HFFc6 (cell line): Measurements from ENCODE around the gene DPYSL4. TPM values are rescaled to one million over a fixed set of nuclear protein-coding genes. Genes with fewer than 3 reads are reported as not detected.

ENCODE experiments used
- DNase-seq: peaks from one replicate; pipeline ENCODE4 v3.0.0-alpha.2; 2018
- H3K27ac Mint-ChIP-seq: 2 replicates; pipeline ENCODE4 v1.8.0; 2020; ENCODE audit warnings: mild to moderate bottlenecking, mixed read lengths
- H3K27me3 Mint-ChIP-seq: 2 replicates; pipeline ENCODE4 v1.8.0; 2021; ENCODE audit warnings: mild to moderate bottlenecking, moderate library complexity, mixed read lengths; ENCODE audit not compliant: insufficient read depth
- H3K36me3 Mint-ChIP-seq: 2 replicates; pipeline ENCODE4 v1.8.0; 2021; ENCODE audit warnings: low read depth, mixed read lengths
- H3K4me1 Mint-ChIP-seq: 2 replicates; pipeline ENCODE4 v1.8.0; 2020; ENCODE audit warnings: low read depth, mixed read lengths
- H3K4me3 Mint-ChIP-seq: 2 replicates; pipeline ENCODE4 v1.8.0; 2020; ENCODE audit warnings: mild to moderate bottlenecking, moderate library complexity, mixed read lengths
- H3K9me3 Mint-ChIP-seq: 2 replicates; pipeline ENCODE4 v1.8.0; 2020; ENCODE audit warnings: mild to moderate bottlenecking, mixed read lengths
- total RNA-seq, 6 experiments: library from RNA; stranded (reverse); fragmentation: NEBNext Ultra II Directional; extraction: Animal tissue kit (Norgen Biotek cat#: 25700); gene quantifications; 2 replicates in 1 of 6; 3 replicates in 5 of 6; pipeline ENCODE4 v1.2.3, GENCODE V29; 2021
- TF ChIP-seq, protein P1 (sequence below): fragments of 200-600 bp; sonication (generic); IDR thresholded peaks from 2 replicates; pipeline ENCODE4 v1.5.0; 2021; ENCODE audit warnings: antibody characterized with exemption, mild to moderate bottlenecking

DPYSL4 gene
- total RNA-seq, 6 experiments from 2014 or later, result 0.13 to 2.4 (median 0.34) TPM

DNA sequence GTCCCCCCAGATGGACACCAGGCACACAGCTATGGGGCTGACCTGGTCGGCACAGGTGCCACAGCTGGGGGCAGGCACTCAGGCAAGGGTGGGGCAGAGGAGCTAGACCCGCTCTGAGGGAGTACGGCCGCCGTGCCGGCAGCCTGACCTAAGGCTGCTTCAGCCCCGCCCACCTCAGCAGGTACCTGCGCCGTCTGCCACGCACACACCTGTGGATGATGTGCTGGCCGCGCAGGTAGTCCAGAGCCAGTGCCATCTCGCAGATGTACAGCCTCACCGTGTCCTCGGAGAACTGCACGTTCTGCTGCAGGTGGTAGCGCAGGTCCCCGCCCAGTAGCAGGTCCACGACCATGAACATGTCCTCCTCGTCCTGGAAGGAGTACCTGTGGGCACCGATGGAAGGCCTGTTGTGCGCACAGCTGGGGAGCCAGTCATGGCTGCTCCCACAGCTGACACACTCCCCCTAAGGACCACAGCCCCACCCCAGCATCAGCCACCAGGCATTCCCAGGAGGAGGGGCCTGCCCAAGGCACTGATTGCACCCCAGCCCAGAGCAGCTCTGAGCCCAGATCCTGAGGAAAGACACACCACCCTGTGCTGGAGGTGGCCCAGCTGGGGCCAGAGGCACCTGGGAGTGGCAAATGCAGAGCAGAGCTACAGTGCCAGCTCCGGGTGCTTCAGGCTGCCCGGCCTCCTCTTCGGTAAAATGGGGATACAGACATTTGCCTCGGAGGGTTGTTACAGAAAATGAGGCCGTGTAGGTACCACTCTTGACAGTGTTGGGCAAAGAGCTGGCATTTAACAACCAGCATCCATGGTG is 40.0 kb downstream of the DPYSL4 start:
- H3K9me3 Mint-ChIP-seq, result no peaks in the 10 kb centered on the region
- no peak overlapping the region for H3K27ac Mint-ChIP-seq
- no peaks in the 10 kb centered on the region for H3K4me1 Mint-ChIP-seq

DNA sequence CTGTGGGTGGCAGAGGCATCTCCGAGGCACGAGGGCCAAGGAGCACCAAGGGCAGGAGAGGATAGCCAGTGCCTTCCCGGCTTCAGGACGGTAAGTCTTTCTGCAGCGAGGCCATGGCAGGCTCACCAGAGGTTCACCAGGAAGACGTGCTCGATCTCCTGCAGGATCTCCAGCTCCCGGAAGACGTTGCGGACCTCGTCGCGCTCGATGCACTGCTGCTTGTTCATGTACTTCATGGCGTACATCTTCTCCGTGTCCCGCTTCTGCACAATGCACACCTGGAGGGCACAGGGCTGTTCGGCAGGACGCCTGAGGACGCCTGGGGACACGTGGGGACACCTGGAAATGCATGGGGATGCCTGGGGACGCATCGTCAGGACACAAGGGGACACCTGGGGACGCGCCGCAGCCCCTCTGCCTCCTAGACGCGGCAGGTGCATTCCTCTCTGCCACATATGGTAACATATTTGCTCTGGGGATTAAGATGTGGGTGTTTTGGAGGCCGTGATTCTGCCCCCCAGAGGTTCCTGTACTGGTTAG is 41.2 kb downstream of the DPYSL4 start:
- H3K36me3 Mint-ChIP-seq, result no peaks in the 10 kb centered on the region
- DNase-seq, result no peak
- TF ChIP-seq, protein P1, sequence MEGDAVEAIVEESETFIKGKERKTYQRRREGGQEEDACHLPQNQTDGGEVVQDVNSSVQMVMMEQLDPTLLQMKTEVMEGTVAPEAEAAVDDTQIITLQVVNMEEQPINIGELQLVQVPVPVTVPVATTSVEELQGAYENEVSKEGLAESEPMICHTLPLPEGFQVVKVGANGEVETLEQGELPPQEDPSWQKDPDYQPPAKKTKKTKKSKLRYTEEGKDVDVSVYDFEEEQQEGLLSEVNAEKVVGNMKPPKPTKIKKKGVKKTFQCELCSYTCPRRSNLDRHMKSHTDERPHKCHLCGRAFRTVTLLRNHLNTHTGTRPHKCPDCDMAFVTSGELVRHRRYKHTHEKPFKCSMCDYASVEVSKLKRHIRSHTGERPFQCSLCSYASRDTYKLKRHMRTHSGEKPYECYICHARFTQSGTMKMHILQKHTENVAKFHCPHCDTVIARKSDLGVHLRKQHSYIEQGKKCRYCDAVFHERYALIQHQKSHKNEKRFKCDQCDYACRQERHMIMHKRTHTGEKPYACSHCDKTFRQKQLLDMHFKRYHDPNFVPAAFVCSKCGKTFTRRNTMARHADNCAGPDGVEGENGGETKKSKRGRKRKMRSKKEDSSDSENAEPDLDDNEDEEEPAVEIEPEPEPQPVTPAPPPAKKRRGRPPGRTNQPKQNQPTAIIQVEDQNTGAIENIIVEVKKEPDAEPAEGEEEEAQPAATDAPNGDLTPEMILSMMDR, result no peak
- H3K4me1 Mint-ChIP-seq, result no peaks in the 10 kb centered on the region
- peaks cover 7% of the 10 kb centered on the region for H3K27me3 Mint-ChIP-seq
- no peak overlapping the region for H3K4me3 Mint-ChIP-seq
- no peak overlapping the region for H3K27ac Mint-ChIP-seq
- no peaks in the 10 kb centered on the region for H3K9me3 Mint-ChIP-seq

More for the DNA sequence above, 40.0 kb downstream of the DPYSL4 start:
- TF ChIP-seq, protein P1, result no peak
- no peak for DNase-seq
- Mint-ChIP-seq H3K4me3 (no peak overlapping the region), H3K36me3 (no peaks in the 10 kb centered on the region), H3K27me3 (peaks cover 7% of the 10 kb centered on the region)

DNA sequence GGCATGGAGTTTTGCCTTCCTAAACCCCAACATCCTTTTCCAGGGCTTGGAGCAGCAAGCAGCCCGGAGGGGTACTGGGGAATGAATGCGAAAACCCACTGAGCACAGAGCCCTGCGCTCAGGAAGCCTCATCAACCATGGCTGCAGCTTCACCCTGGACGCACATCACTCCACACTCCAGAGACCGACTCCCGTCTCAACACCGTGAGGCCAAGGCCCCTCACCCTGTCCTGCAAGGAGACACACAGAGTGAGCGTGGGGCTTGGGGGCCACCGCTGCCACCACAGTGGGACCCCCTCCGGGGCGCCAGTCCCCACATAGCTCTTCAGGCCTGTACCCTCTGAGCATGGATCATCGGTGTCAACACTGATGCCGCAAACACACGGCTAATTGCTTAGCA is 41.9 kb downstream of the DPYSL4 start:
- TF ChIP-seq, protein P1, result no peak
- DNase-seq, result no peak
- Mint-ChIP-seq H3K4me3 (no peak overlapping the region), H3K27me3 (peaks cover 7% of the 10 kb centered on the region), H3K9me3 (no peaks in the 10 kb centered on the region), H3K4me1 (no peaks in the 10 kb centered on the region), H3K36me3 (no peaks in the 10 kb centered on the region), H3K27ac (no peak overlapping the region)

DNA sequence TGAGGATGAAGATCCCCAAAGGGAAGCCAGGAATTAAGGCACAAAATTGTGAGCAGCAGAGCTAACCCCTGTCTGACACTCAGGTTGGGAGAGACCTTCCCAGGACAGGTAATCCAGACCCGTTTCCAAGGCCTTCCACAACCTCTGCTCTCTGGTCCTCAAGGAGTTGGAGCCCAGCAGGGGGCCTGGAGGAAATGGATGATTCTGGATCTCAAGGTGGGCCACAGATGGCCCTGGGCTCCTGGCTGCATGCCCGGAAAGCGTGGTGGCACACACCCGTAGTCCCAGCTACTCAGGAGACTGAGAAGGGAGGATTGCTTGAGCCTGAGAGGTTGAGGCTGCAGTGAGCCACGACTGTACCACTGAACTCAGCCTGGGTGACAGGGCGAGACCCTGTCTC is 42.3 kb downstream of the DPYSL4 start:
- H3K4me3 Mint-ChIP-seq, result no peak overlapping the region
- TF ChIP-seq, protein P1, result no peak
- no peaks in the 10 kb centered on the region for H3K36me3 Mint-ChIP-seq
- no peak for DNase-seq
- H3K27me3 Mint-ChIP-seq, result peaks cover 7% of the 10 kb centered on the region
- no peak overlapping the region for H3K27ac Mint-ChIP-seq
- no peaks in the 10 kb centered on the region for H3K4me1 Mint-ChIP-seq
- no peaks in the 10 kb centered on the region for H3K9me3 Mint-ChIP-seq

DNA sequence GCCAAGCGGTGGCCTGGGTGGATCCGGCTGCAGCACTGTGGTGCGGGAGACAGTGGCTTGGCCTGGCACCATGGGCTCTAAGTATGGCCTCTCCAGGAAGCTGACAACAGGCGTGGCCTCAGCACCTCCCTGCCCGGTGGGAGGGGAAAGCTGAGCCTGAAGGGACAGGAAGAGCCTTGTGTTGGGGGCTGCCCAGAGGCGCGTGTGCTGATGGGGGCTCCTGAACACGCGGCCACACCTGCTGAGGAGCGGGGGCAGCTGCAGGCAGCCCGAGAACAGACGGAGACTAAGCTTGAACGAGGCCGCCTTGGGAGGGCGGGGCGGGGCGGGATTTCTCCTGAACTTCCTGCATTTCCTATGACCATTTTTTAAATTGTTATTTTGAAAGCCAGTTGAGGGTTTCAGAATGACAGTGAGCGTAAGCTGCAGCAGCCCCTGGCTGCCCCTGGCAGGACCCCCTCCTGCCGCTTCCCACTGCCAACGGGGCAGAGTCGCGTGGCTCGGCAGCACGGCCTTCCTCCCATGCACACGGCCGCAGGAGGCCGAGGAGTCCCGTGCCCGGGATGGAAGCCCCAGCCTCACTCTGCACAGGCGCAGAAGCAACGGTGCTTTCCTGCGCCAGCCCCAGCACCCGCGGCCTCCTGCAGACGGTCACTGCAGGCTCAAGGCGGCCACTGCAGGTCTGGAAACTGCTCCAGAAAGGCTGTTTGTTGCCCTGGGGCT is 43.2 kb downstream of the DPYSL4 start:
- no peaks in the 10 kb centered on the region for H3K36me3 Mint-ChIP-seq
- TF ChIP-seq, protein P1, result no peak
- H3K4me1 Mint-ChIP-seq, result no peaks in the 10 kb centered on the region
- no peak for DNase-seq
- H3K9me3 Mint-ChIP-seq, result no peaks in the 10 kb centered on the region
- H3K27ac Mint-ChIP-seq, result no peak overlapping the region
- H3K4me3 Mint-ChIP-seq, result no peak overlapping the region
- peaks cover 7% of the 10 kb centered on the region for H3K27me3 Mint-ChIP-seq
